Measurements from ENCODE around the gene LRRIQ1. TPM values are rescaled to one million over a fixed set of nuclear protein-coding genes. Genes with fewer than 3 reads are reported as not detected.

Gene LRRIQ1
- total RNA-seq, 1 experiment from 2014 or later, result 0.39 TPM

GRCh38 chr12:85182699-85183098 is 146.5 kb downstream of the LRRIQ1 start:
- Histone ChIP-seq H3K27ac (ENCODE audit: insufficient read length, low read depth, low read length) (no peak overlapping the region), H3K79me1 (ENCODE audit: insufficient read depth, low read depth, low read length, poor library complexity, severe bottlenecking) (no peaks in the 10 kb centered on the region), H3K9me3 (ENCODE audit: control insufficient read depth, low read depth, low read length) (no peaks in the 10 kb centered on the region), H4K8ac (replicated peaks; ENCODE audit: insufficient read length, low read depth, low read length) (no peak overlapping the region), H4K20me1 (ENCODE audit: control insufficient read depth, insufficient read depth, insufficient read length) (no peaks in the 10 kb centered on the region), H2AK5ac (ENCODE audit: insufficient read length, low read length) (no peak overlapping the region), H3K9ac (ENCODE audit: extremely low read depth, insufficient read length, low read length) (no peak overlapping the region), H3K14ac (ENCODE audit: insufficient read depth, low read length) (no peak overlapping the region), H3K18ac (ENCODE audit: insufficient read length, low read depth, low read length) (no peak overlapping the region), H3K4ac (ENCODE audit: low read depth, low read length) (no peak overlapping the region), H3K4me1 (ENCODE audit: insufficient read depth, low read length) (no peaks in the 10 kb centered on the region), H4K5ac (ENCODE audit: insufficient read length, low read depth, low read length) (no peak overlapping the region), H3K27me3 (ENCODE audit: insufficient read depth, low read length) (no peaks in the 10 kb centered on the region), H2BK15ac (ENCODE audit: low read depth, low read length) (no peak overlapping the region), H3T11ph (ENCODE audit: low read length) (no peak overlapping the region), H3K4me2 (ENCODE audit: insufficient read depth, insufficient read length, low read length) (no peak overlapping the region), H2BK120ac (ENCODE audit: low read depth, low read length, poor library complexity, severe bottlenecking) (no peak overlapping the region), H3K56ac (ENCODE audit: insufficient read length, low read depth, low read length) (no peak overlapping the region), H3K23me2 (ENCODE audit: insufficient read length, low read depth, low read length, poor library complexity, severe bottlenecking) (no peaks in the 10 kb centered on the region), H2BK5ac (ENCODE audit: insufficient read length, low read length) (no peak overlapping the region), H2AFZ (ENCODE audit: low read length) (no peak overlapping the region), H2BK12ac (ENCODE audit: insufficient read length, low read depth, low read length) (no peak overlapping the region), H3K79me2 (ENCODE audit: insufficient read depth, low read length) (no peaks in the 10 kb centered on the region), H2BK20ac (ENCODE audit: low read depth, low read length, poor library complexity, severe bottlenecking) (no peak overlapping the region), H3K23ac (ENCODE audit: insufficient read length, low read depth, low read length) (no peak overlapping the region), H4K91ac (ENCODE audit: insufficient read length, low read depth, low read length) (no peak overlapping the region)
- DNase-seq, result no peak
- Mint-ChIP-seq H3K4me1 (no peaks in the 10 kb centered on the region), H3K27me3 (ENCODE audit: low read depth) (no peaks in the 10 kb centered on the region), H3K9me3 (no peaks in the 10 kb centered on the region), H3K27ac (no peak overlapping the region; a peak in 1 of 7 replicates), H3K4me3 (no peak overlapping the region), H3K36me3 (ENCODE audit: insufficient read depth in 1 of 3, low read depth in 3 of 3) (no peaks in the 10 kb centered on the region)
- no peak for TF ChIP-seq CTCF (conservative IDR thresholded peaks at IDR 0.05)
- WGBS (ENCODE audit: extremely low coverage, insufficient read length, low lambda C conversion rate), result no CpG with 5 or more reads among the region's 4 CpGs
